NCI-H446 (cell line): ENCODE results near the gene IGF2BP2.
"Not testable (repeated sequence)": the region's sequence is repeated elsewhere in the genome, so short reads cannot be mapped to it uniquely, and the experiment has no call there.

ENCODE experiments used
- DNase-seq, 2 experiments: peaks; one replicate each; lab custom pipeline; 2025; lab: John Stamatoyannopoulos, UW

IGF2BP2 gene

DNA sequence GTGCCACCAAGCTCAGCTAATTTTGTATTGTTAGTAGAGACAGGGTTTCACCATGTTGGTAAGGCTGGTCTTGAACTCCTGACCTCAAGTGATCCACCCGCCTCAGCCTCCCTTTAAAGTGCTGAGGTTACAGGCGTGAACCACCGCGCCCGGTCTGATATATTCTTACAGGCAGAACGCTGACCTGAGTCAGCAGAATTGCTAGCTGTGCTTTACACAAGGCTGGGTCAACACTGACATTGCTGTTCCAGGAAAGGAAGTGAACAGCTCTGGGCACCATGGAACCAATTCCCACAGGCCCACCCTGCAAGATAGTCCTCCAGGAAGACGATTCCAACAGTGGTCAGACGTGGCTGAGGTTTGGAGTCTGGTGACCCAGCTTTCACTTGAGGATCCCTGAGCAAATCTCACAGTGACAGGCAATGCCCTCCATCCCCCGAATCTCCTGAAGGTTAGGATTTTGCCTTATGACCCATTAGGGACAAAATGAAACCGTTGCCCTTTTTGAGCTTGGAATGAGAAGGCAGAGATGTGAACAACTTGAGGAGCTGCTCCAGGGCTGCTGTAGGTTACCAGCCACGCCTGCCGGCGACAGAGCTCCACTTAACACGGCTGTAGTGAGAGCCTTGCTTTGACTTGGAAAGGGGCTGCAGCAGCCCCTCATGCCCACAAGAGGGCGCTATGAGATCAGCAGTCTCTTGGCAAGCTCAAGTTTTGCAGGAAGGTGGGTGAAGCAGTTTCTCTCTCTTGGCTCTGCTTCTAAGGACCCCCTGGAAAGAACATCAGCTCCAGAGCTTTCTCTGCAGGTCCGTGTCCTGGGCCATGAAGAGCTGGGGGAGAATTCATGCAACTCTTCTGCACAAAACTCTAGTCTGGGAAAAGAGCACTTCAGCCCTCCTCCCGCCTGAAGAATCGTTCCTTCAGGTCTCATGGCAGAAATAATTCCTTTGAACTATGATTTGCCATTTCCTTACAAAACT, 164.6 kb downstream of the IGF2BP2 start:
- peak; percentile 68 to 84 for DNase-seq

GRCh38 chr3:185658943-185659342, 165.9 kb downstream of the IGF2BP2 start:
- DNase-seq = no peak

GRCh38 chr3:185658504-185658912, 166.3 kb downstream of the IGF2BP2 start:
- no peak for DNase-seq

- no peak for DNase-seq
Measured at GRCh38 chr3:185657691-185658503, 166.9 kb downstream of the IGF2BP2 start.

DNA sequence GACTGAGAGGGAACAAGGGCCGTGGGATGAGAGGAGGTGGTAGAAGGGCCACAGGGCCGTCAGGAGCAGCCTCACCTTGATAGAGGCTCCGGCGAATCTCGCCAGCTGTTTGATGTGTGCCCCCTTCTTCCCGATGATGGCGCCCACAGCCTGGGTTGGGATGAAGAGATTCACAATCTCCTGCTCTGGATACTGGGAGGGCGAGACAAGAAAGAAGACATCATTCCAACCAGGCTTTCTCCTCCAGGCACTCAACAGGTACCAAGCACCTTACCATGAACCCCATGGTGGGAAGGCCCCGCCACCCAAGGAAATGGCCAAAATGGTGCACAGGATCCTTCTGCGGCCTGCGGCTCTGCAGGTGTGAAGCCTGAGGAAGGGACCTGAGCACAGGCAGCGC, 167.6 kb downstream of the IGF2BP2 start:
- no peak for DNase-seq

GRCh38 chr3:185656321-185656840, 168.5 kb downstream of the IGF2BP2 start:
- no peak for DNase-seq

- no peak for DNase-seq
Measured at GRCh38 chr3:185655426-185656320, 169.2 kb downstream of the IGF2BP2 start.

DNA sequence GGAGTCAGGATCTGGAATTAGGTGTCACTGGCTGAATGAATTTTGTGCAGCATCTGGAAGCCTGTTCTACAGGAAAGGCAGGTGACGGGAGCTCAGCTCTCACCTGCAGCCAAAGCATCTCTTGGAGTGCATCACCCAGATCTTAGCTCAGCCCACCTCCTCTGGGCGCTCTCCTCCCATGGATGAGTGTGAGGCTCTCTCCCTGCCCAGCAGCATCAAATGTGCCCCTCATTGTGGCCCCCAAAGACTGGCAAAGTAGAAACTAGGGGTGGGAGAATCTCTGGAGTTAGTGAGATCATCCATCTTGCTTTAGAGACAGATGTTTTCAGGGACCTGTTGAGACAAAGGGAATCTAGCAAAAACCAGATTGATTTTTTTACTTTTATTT, 170.1 kb downstream of the IGF2BP2 start:
- no peak for DNase-seq

GRCh38 chr3:185653949-185654757, 170.7 kb downstream of the IGF2BP2 start:
- no peak for DNase-seq

DNA sequence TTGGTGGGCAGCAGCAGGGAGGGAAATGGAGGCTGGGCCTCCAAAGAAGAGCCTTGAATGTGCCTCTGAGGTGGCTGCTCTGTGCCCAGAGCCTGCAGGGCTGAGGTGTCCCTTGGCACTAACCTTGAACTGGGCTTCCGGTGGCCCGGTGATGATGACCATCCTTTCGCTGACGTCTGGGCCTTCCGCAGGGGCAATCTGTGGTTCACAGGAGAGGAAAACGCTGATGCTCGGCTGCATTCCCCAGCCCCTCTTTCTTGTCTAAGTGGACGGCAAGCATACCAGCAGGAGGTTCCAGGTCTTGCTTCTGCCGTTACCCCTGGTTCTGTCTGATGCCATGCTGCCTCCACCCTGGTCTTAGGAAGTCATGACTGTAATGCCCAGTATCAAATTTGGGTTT, 172.9 kb downstream of the IGF2BP2 start:
- no peak for DNase-seq

DNA sequence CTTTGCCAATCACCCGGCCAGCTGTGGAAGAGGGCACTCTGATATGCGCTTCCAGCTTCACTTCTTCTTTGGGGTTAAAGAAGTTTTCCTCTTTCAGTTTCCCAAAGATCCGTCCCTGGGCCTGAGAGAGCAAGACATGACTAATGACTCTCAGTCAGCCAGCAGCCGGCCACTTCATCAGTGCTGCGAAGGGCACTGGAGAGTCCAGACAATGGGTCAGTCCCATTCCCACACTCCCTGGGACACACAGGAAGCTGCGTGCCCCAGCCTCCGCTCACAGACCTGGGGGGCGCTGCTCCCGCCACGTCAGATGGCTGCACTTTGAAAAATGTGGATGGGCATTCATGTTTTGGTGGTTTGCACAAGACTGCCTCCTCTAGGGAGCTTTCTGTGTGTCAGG, 175.4 kb downstream of the IGF2BP2 start:
- DNase-seq = no peak

DNA sequence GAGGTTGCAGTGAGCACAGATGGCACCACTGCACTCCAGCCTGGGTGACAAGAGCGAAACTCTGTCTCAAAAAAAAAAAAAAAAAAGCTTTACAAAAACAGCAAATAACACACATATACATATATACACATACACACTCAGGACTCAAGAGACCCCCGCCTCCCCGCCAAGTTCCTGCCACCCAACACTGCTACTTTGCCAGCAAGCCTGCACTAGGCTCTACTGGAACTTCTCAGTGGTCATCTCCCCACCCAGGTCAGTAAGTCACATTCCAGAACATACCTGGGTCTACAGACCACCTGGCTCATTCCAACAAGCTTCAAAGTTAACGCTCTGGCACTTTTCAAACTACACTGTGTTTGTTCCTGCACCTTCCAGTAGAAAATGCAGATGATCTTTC, 176.4 kb downstream of the IGF2BP2 start:
- no peak for DNase-seq

DNA sequence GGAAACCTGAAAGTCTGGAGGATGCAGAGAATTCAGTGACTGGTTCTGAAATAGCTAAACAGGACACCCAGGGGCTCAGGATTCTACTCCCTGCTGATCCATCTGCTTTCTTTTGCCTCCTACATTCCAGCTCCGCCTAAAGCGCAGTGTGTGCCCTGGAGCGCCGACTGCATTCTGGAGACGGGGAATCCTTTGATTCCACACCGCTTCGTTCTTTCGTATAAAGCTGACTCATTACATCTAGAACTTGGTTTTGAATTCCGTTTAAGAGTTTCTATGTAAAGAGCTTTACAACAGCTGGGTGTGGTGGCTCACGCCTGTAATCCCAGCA, 177.0 kb downstream of the IGF2BP2 start:
- DNase-seq = no peak

GRCh38 chr3:185647134-185647879, 177.5 kb downstream of the IGF2BP2 start:
- no peak for DNase-seq

DNA sequence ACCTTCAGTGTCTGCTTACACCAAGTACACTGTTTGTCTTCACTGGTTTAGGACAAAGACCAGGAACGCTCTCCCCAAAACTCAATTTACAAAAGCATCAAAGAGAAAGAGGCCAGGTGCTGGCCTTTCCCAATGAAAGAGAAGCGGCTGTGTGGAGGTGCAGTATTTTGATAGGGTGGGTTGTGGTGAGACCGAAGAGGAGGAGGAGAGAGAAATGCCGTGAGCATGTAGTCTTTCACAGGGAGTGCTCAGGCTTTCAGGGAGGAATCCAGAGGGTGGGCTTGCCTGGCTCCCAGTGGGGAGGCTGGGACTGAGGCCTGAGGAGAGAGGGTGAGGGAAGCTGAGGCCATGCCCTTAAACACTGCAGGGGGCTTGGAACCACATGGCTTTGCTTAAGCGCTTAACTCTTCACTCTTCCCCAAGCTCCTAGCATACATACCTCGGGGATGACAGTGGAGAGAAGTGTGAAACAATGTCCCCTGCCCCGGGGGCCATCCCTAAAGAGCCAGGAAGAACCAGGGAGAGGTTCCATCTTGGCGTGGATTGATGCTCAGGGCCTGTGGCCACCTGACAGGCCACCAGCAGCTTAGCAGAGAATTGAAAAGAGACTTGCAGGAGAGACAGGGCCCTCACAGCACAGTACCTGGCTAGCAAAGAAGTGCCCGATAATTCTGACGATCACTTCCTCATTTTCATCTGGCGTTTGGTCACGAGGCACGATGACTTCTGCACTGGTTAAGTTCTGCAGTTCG, 178.3 kb downstream of the IGF2BP2 start:
- no peak for DNase-seq

- no peak for DNase-seq
Measured at GRCh38 chr3:185645596-185646381, 179.1 kb downstream of the IGF2BP2 start.

DNA sequence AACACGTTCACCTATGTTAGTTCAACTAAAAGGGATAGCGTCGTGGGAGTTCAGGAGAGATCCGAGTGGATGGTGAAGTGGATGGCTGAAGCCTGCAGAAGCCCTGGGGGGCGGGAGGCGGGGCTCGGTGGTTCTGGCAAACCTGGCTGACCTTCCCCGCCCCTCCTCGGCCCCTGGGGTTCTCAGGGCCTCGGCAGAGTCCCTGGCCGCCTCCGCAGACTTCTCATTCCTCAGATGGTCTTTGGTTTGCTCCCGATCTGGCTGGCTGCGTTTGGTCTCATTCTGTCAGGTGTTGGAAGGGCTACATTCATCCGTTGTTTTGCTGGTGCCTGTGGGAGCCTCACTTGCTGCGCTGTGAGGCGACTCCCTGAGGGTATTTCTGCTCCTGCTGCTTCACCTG, 179.7 kb downstream of the IGF2BP2 start:
- DNase-seq = not testable (repeated sequence)

GRCh38 chr3:185640308-185640707, 184.5 kb downstream of the IGF2BP2 start:
- DNase-seq = no peak
